Left ventricle myocardium inferior (tissue), 1 donor: ENCODE data around the gene RBM4. TPM values are rescaled to one million over a fixed set of nuclear protein-coding genes. Genes with fewer than 3 reads are reported as not detected.
"Not testable (repeated sequence)": the region's sequence is repeated elsewhere in the genome, so short reads cannot be mapped to it uniquely, and the experiment has no call there.

Experiments used
- DNase-seq: peaks from one replicate; pipeline ENCODE4 v3.0.0-alpha.2; 2020
- H3K27ac ChIP-seq: fragments of 200-600 bp; replicated peaks from 2 replicates; pipeline ENCODE4 v1.8.0; 2021
- H3K27me3 ChIP-seq: fragments of 200-600 bp; 2 replicates; pipeline ENCODE4 v1.8.0; 2021; ENCODE audit warnings: low read depth
- H3K36me3 ChIP-seq: fragments of 200-600 bp; 2 replicates; pipeline ENCODE4 v1.8.0; 2021
- H3K4me1 ChIP-seq: fragments of 200-600 bp; 2 replicates; pipeline ENCODE4 v1.8.0; 2021
- H3K4me3 ChIP-seq: fragments of 200-600 bp; 2 replicates; pipeline ENCODE4 v1.8.0; 2021; ENCODE audit warnings: mild to moderate bottlenecking, moderate library complexity
- H3K9me3 ChIP-seq: fragments of 200-600 bp; replicated peaks from 2 replicates; pipeline ENCODE4 v1.8.0; 2021
- intact Hi-C: fragments of 100-400 bp; cut with micrococcal nuclease; formaldehyde crosslinking; loops from one replicate; pipeline ENCODE4 v1.11.0; 2022
- total RNA-seq: library from RNA; stranded (reverse); fragmentation: NEBNext Ultra II Directional; extraction: Animal tissue kit (Norgen Biotek cat#: 25700); gene quantifications from one replicate; pipeline ENCODE4 v1.2.1, GENCODE V29; 2021
- TF ChIP-seq, protein P1 (sequence below): fragments of 200-600 bp; IDR thresholded peaks from 2 replicates; pipeline ENCODE4 v1.8.0; 2021; ENCODE audit warnings: antibody characterized with exemption, mild to moderate bottlenecking, borderline replicate concordance
- donor health status: DM: no; HTN: yes; CAD: no; lungs with severe emphysema.

Gene RBM4
- total RNA-seq, 1 donor from 2014 or later, result 57.1 TPM

DNA sequence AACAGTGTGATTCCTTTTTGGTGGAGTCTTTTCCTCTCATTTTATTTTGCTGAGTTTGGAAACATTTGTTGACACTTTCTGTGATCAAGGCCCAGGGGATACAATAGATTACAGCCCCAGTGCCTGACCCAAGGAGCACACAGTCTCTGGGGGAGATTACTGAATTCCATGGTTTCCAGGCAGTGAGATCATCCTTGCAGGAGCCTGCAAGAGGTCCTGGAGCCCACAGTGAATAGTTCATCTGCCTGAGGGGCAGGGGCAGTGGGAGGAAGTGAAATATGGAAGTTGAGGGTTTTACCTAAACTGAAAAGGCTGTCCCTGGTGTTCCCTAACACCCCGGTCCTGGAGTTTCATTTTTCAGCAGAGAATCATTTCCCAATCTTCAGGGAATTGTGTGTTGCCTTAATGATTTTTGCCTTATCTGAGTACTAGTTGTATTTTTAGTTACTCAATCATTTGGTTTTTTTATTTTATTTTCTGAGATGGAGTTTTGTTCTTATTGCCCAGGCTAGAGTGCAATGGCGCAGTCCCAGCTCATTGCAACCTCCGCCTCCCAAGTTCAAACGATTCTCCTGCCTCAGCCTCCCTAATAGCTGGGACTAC, 37.8 kb upstream of the RBM4 start:
- Histone ChIP-seq H3K9me3 (no peaks in the 10 kb centered on the region), H3K27ac (peak overlapping the region; percentile 34), H3K27me3 (no peaks in the 10 kb centered on the region), H3K36me3 (peaks cover 42% of the 10 kb centered on the region), H3K4me3 (no peak overlapping the region), H3K4me1 (peaks cover 38% of the 10 kb centered on the region)
- TF ChIP-seq, protein P1, sequence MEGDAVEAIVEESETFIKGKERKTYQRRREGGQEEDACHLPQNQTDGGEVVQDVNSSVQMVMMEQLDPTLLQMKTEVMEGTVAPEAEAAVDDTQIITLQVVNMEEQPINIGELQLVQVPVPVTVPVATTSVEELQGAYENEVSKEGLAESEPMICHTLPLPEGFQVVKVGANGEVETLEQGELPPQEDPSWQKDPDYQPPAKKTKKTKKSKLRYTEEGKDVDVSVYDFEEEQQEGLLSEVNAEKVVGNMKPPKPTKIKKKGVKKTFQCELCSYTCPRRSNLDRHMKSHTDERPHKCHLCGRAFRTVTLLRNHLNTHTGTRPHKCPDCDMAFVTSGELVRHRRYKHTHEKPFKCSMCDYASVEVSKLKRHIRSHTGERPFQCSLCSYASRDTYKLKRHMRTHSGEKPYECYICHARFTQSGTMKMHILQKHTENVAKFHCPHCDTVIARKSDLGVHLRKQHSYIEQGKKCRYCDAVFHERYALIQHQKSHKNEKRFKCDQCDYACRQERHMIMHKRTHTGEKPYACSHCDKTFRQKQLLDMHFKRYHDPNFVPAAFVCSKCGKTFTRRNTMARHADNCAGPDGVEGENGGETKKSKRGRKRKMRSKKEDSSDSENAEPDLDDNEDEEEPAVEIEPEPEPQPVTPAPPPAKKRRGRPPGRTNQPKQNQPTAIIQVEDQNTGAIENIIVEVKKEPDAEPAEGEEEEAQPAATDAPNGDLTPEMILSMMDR, result no peak
- intact Hi-C loops, result no loop called here
- DNase-seq, result no peak

DNA sequence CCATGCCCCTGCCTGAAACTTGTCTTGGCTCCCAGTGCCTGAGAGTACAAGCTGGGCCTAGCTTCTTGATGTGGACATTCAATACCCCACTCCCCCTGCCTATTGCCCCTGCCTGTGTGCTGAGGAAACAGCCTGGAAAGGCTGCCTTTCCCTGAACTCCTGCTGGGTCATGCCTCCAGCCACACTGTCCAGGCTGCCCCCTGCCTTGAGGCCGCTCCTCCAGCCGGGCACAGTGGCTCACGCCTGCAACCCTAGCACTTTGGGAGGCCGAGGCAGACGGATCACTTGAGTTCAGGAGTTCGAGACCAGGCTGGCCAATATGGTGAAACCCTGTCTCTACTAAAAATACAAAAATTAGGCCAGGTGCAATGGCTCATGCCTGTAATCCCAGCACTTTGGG, 35.4 kb upstream of the RBM4 start:
- H3K36me3 ChIP-seq, result peaks cover 48% of the 10 kb centered on the region
- TF ChIP-seq, protein P1, result no peak
- no peak overlapping the region for H3K4me3 ChIP-seq
- H3K27me3 ChIP-seq, result no peaks in the 10 kb centered on the region
- H3K27ac ChIP-seq, result no peak overlapping the region
- DNase-seq, result no peak
- no peaks in the 10 kb centered on the region for H3K9me3 ChIP-seq
- H3K4me1 ChIP-seq, result peaks cover 45% of the 10 kb centered on the region
- intact Hi-C loops, result no loop called here

DNA sequence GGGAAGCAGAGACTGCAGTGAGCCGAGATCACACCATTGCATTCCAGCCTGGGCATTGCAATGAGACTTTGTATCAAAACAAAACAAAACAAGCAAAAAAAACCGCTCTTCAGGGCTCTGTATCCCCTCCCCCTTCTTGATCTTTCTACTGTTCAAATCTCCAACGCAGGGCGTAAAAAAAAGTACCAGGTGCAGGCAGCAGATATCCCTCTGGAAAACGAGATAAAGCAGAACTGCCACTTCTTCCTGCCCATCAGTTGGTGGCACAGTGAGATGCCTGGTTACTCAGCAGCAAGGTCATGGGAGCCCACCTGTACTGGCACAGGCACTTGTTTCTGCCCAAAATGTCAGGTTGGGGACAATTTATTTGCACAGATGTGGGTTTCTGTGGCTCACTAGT, 34.3 kb upstream of the RBM4 start:
- Histone ChIP-seq H3K36me3 (peaks cover 44% of the 10 kb centered on the region), H3K27ac (no peak overlapping the region), H3K9me3 (no peaks in the 10 kb centered on the region), H3K27me3 (no peaks in the 10 kb centered on the region), H3K4me1 (peaks cover 45% of the 10 kb centered on the region), H3K4me3 (no peak overlapping the region)
- intact Hi-C loops, result no loop called here
- DNase-seq, result no peak
- TF ChIP-seq, protein P1, result no peak

DNA sequence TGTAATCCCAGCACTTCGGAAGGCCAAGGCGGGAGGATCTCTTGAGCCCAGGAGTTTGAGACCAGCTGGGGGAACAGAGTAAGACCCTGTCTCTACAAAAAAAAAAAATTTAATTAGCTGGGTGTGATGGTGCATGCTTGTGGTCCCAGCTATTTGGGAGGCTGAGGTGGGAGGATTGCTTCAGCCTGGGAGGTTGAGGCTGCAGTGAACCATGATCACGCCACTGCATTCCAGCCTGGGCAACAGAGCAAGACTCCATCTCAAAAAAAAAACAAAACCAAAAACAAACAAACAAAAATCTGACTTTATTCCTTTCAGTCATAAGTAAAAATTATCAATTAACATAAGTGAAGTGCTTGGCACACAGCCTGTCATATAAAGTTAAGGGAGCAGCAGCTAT, 31.9 kb upstream of the RBM4 start:
- H3K9me3 ChIP-seq, intact Hi-C loops, DNase-seq, H3K27me3 ChIP-seq, H3K4me3 ChIP-seq: not testable (repeated sequence)
- Histone ChIP-seq H3K36me3 (peaks cover 23% of the 10 kb centered on the region), H3K4me1 (peaks cover 26% of the 10 kb centered on the region), H3K27ac (peak overlapping the region; percentile 39)

DNA sequence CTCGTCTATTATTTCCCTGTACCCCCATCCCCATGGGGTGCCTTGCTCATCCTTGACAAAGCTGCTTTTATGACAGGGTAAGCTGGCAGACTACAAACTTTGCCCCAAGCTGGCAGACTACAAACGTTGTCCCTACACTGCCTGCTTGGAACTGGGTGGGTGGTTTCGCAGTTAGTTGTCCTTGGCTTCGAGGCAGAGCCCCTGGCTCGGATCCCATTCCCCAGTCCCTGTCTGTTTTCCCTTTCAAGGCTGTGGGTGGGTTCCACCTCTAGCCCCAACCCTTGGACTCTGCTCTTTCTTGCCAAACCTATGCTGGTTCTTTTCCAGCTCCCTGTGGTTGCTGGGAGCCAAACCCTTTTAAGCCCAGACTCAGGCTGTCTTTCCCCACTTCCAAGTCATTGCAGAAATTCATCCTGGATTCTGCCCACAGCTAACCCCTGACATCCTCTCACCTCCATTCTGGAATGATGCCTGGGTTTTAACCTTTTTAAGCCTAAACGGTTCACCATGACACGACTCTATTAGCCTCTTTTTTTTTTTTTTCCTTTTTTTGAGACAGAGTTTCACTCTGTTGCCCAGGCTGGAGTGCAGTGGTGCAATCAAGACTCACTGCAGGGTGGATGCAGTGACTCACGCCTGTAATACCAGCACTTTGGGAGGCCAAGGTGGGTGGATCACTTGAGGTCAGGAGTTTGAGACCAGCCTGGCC, 31.2 kb upstream of the RBM4 start:
- peaks cover 20% of the 10 kb centered on the region for H3K4me1 ChIP-seq
- DNase-seq, result peak; percentile 51
- H3K27ac ChIP-seq, result peak overlapping the region; percentile 39
- peaks cover 23% of the 10 kb centered on the region for H3K36me3 ChIP-seq
- no peak overlapping the region for H3K4me3 ChIP-seq
- H3K27me3 ChIP-seq, result no peaks in the 10 kb centered on the region
- intact Hi-C loops, result no loop called here
- TF ChIP-seq, protein P1, result no peak
- H3K9me3 ChIP-seq, result no peaks in the 10 kb centered on the region
